Measurements from ENCODE around the gene DIDO1. TPM values are rescaled to one million over a fixed set of nuclear protein-coding genes. Genes with fewer than 3 reads are reported as not detected.

DIDO1 gene
- total RNA-seq, 1 experiment from 2014 or later = 85.9 TPM

DNA sequence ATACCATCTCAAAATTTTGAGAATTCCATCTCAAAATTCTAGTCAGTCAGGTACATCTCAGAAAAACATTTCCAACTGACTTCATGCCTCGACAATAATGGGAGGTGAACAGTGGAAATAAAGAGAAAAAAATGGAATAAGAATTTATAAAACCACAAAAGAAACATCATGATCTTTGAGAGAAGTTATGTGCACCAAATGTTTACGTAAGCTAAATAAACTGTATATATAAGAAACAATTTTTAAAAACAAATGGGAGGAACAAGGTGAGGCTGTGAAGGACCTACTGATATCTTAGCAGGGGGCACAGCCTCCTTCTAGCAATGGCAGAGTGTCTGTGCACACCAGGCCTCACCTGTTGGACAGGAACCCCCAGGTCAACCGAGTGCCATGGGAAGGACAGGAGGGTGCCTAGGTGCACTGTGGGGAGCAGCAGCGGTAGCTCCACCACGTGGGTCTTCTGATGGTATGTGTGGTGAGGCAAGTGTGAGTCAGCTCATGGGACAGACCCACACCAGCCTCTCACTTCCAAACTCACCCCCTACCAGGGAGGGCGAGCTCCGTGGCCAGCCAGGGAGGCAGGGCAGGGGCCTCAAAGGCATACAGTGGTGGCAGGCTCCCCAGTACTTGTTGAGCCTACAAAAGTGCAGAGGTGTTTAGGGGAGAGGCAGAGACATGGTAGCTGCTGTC lies 23.2 kb downstream of the DIDO1 start:
- H3K4ac ChIP-seq (ENCODE audit: low read depth, low read length) = no peak overlapping the region
- H3K36me3 Mint-ChIP-seq (ENCODE audit: insufficient read depth in 1 of 3, low read depth in 3 of 3) = peaks cover 50 to 67% (median 62%) of the 10 kb centered on the region in 3 experiments
- H3K27ac ChIP-seq (ENCODE audit: insufficient read length, low read depth, low read length) = no peak overlapping the region

More for the DNA sequence above, 23.2 kb downstream of the DIDO1 start:
- no peak overlapping the region for H4K8ac ChIP-seq (replicated peaks; ENCODE audit: insufficient read length, low read depth, low read length)
- H4K20me1 ChIP-seq (ENCODE audit: control insufficient read depth, insufficient read depth, insufficient read length) = peaks cover 2% of the 10 kb centered on the region
- peaks cover 2% of the 10 kb centered on the region for H3K79me1 ChIP-seq (ENCODE audit: insufficient read depth, low read depth, low read length, poor library complexity, severe bottlenecking)
- H3K4me2 ChIP-seq (ENCODE audit: insufficient read depth, insufficient read length, low read length) = no peak overlapping the region
- Mint-ChIP-seq H3K4me1 (peaks cover 33 to 34% of the 10 kb centered on the region in 2 experiments), H3K27ac (no peak overlapping the region), H3K27me3 (ENCODE audit: low read depth) (no peaks in the 10 kb centered on the region), H3K4me3 (no peak overlapping the region), H3K9me3 (no peaks in the 10 kb centered on the region; a peak in 1 of 5 replicates)
- H3K23me2 ChIP-seq (ENCODE audit: insufficient read length, low read depth, low read length, poor library complexity, severe bottlenecking) = no peaks in the 10 kb centered on the region
- no peak overlapping the region for H2BK5ac ChIP-seq (ENCODE audit: insufficient read length, low read length)
- H4K91ac ChIP-seq (ENCODE audit: insufficient read length, low read depth, low read length) = no peak overlapping the region
- no peak overlapping the region for H2BK20ac ChIP-seq (ENCODE audit: low read depth, low read length, poor library complexity, severe bottlenecking)
- H3K9ac ChIP-seq (ENCODE audit: extremely low read depth, insufficient read length, low read length) = no peak overlapping the region
- no peak overlapping the region for H3K14ac ChIP-seq (ENCODE audit: insufficient read depth, low read length)
- no peak overlapping the region for H2BK15ac ChIP-seq (ENCODE audit: low read depth, low read length)
- no peak overlapping the region for H2AK5ac ChIP-seq (ENCODE audit: insufficient read length, low read length)
- TF ChIP-seq, protein P1, sequence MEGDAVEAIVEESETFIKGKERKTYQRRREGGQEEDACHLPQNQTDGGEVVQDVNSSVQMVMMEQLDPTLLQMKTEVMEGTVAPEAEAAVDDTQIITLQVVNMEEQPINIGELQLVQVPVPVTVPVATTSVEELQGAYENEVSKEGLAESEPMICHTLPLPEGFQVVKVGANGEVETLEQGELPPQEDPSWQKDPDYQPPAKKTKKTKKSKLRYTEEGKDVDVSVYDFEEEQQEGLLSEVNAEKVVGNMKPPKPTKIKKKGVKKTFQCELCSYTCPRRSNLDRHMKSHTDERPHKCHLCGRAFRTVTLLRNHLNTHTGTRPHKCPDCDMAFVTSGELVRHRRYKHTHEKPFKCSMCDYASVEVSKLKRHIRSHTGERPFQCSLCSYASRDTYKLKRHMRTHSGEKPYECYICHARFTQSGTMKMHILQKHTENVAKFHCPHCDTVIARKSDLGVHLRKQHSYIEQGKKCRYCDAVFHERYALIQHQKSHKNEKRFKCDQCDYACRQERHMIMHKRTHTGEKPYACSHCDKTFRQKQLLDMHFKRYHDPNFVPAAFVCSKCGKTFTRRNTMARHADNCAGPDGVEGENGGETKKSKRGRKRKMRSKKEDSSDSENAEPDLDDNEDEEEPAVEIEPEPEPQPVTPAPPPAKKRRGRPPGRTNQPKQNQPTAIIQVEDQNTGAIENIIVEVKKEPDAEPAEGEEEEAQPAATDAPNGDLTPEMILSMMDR (conservative IDR thresholded peaks at IDR 0.05) = no peak
- H2AFZ ChIP-seq (ENCODE audit: low read length) = no peak overlapping the region
- no peaks in the 10 kb centered on the region; the same call in 1 of the 2 replicates for H3K4me1 ChIP-seq (ENCODE audit: insufficient read depth, low read length)
- H3K27me3 ChIP-seq (ENCODE audit: insufficient read depth, low read length) = no peaks in the 10 kb centered on the region
- H3K23ac ChIP-seq (ENCODE audit: insufficient read length, low read depth, low read length) = no peak overlapping the region
- H4K5ac ChIP-seq (ENCODE audit: insufficient read length, low read depth, low read length) = no peak overlapping the region
- no peak overlapping the region for H3T11ph ChIP-seq (ENCODE audit: low read length)
- H2BK120ac ChIP-seq (ENCODE audit: low read depth, low read length, poor library complexity, severe bottlenecking) = no peak overlapping the region
- DNase-seq = no peak
- no peak overlapping the region for H2BK12ac ChIP-seq (ENCODE audit: insufficient read length, low read depth, low read length)
- no peak overlapping the region for H3K18ac ChIP-seq (ENCODE audit: insufficient read length, low read depth, low read length)
- no peak overlapping the region for H3K56ac ChIP-seq (ENCODE audit: insufficient read length, low read depth, low read length)
- no CpG with 5 or more reads among the region's 7 CpGs for WGBS (ENCODE audit: extremely low coverage, insufficient read length, low lambda C conversion rate)
- H3K9me3 ChIP-seq (ENCODE audit: control insufficient read depth, low read depth, low read length) = no peaks in the 10 kb centered on the region
- H3K79me2 ChIP-seq (ENCODE audit: insufficient read depth, low read length) = no peaks in the 10 kb centered on the region
